Measurements from ENCODE around the gene PHOX2B.
"Not testable (repeated sequence)": the region's sequence is repeated elsewhere in the genome, so short reads cannot be mapped to it uniquely, and the experiment has no call there.

PHOX2B gene

GRCh38 chr4:41748074-41748570 lies 403 bp downstream of the PHOX2B start:
- no peak for DNase-seq (ENCODE audit: low read depth)

GRCh38 chr4:41747230-41748055 lies 1.1 kb downstream of the PHOX2B start:
- DNase-seq (ENCODE audit: low read depth) = no peak

- no peak for DNase-seq (ENCODE audit: low read depth)
Measured at GRCh38 chr4:41746440-41747229, 1.9 kb downstream of the PHOX2B start.

GRCh38 chr4:41746025-41746439 lies 2.5 kb downstream of the PHOX2B start:
- no peak for DNase-seq (ENCODE audit: low read depth)

GRCh38 chr4:41745292-41746024 lies 3.1 kb downstream of the PHOX2B start:
- no peak for DNase-seq (ENCODE audit: low read depth)

GRCh38 chr4:41744572-41745291 lies 3.8 kb downstream of the PHOX2B start:
- no peak for DNase-seq (ENCODE audit: low read depth)

- no peak for DNase-seq (ENCODE audit: low read depth)
Measured at GRCh38 chr4:41741354-41741753, 7.2 kb downstream of the PHOX2B start.

GRCh38 chr4:41737491-41737890 lies 11.0 kb downstream of the PHOX2B start:
- not testable (repeated sequence) for DNase-seq (ENCODE audit: low read depth)

GRCh38 chr4:41734371-41734770 lies 14.2 kb downstream of the PHOX2B start:
- DNase-seq (ENCODE audit: low read depth) = no peak

- no peak for DNase-seq (ENCODE audit: low read depth)
Measured at GRCh38 chr4:41731569-41732126, 16.9 kb downstream of the PHOX2B start.

GRCh38 chr4:41728573-41728913 lies 20.0 kb downstream of the PHOX2B start:
- no peak for DNase-seq (ENCODE audit: low read depth)

GRCh38 chr4:41727861-41728572 lies 20.5 kb downstream of the PHOX2B start:
- DNase-seq (ENCODE audit: low read depth) = no peak

- no peak for DNase-seq (ENCODE audit: low read depth)
Measured at GRCh38 chr4:41725254-41725653, 23.3 kb downstream of the PHOX2B start.

- no peak for DNase-seq (ENCODE audit: low read depth)
Measured at GRCh38 chr4:41723286-41723685, 25.2 kb downstream of the PHOX2B start.

GRCh38 chr4:41722181-41722580 lies 26.3 kb downstream of the PHOX2B start:
- DNase-seq (ENCODE audit: low read depth) = no peak

- DNase-seq (ENCODE audit: low read depth) = no peak
Measured at GRCh38 chr4:41719417-41719816, 29.1 kb downstream of the PHOX2B start.

- no peak for DNase-seq (ENCODE audit: low read depth)
Measured at GRCh38 chr4:41718907-41719306, 29.6 kb downstream of the PHOX2B start.

GRCh38 chr4:41715155-41715554 lies 33.4 kb downstream of the PHOX2B start:
- no peak for DNase-seq (ENCODE audit: low read depth)

GRCh38 chr4:41714364-41715000 lies 34.0 kb downstream of the PHOX2B start:
- DNase-seq (ENCODE audit: low read depth) = no peak

GRCh38 chr4:41713768-41714167 lies 34.8 kb downstream of the PHOX2B start:
- no peak for DNase-seq (ENCODE audit: low read depth)

Measured in T follicular helper cell (primary cell).